Ovary (tissue), 3 donors: ENCODE data around the gene RHEB.

Source experiments
- EP300 ChIP-seq: sonication (generic); formaldehyde crosslinking; IDR thresholded peaks from one replicate; pipeline ENCODE4 v1.6.1; 2017; ENCODE audit warnings: antibody characterized with exemption
- POLR2A ChIP-seq: fragments of 450-650 bp; IDR thresholded peaks from one replicate; pipeline ENCODE4 v1.6.1; 2017; ENCODE audit warnings: antibody characterized with exemption, mild to moderate bottlenecking, moderate library complexity
- TF ChIP-seq, protein P1 (sequence below), 3 donors: fragments of 450-650 bp in 2 of 3; fragments of 200-600 bp in 1 of 3; IDR thresholded peaks; one replicate each; pipeline versions ENCODE4 v1.5.1 to v1.8.0; 2016 to 2022; ENCODE audit warnings: antibody characterized with exemption in 3 of 3, mild to moderate bottlenecking in 1 of 3
- donor health status: DM: no; HTN: no; CAD: no.

DNA sequence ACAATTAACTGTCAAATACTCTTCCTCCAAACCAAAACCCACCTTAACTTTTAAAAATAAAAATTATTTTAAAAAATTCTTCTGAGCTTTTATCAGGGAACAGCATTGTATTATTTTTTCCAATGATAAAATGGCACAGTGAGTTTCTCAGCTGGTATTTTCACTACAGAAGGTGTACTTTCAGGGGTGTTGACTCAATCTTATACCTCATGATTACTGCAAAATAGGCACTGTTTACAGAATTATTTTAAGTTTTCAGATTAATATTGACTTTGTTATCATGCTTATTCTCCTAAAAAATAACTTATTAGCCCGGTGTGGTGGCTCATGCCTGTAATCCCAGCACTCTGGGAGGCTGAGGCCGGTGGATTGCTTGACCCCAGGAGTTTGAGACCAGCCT lies 24.3 kb downstream of the RHEB start:
- TF ChIP-seq, protein P1, sequence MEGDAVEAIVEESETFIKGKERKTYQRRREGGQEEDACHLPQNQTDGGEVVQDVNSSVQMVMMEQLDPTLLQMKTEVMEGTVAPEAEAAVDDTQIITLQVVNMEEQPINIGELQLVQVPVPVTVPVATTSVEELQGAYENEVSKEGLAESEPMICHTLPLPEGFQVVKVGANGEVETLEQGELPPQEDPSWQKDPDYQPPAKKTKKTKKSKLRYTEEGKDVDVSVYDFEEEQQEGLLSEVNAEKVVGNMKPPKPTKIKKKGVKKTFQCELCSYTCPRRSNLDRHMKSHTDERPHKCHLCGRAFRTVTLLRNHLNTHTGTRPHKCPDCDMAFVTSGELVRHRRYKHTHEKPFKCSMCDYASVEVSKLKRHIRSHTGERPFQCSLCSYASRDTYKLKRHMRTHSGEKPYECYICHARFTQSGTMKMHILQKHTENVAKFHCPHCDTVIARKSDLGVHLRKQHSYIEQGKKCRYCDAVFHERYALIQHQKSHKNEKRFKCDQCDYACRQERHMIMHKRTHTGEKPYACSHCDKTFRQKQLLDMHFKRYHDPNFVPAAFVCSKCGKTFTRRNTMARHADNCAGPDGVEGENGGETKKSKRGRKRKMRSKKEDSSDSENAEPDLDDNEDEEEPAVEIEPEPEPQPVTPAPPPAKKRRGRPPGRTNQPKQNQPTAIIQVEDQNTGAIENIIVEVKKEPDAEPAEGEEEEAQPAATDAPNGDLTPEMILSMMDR (IDR thresholded peaks at IDR 0.05): no peak
- no peak for TF ChIP-seq EP300
- no peak for TF ChIP-seq POLR2A
